GM20431 (cell line): ENCODE results near the gene EHF.

ENCODE experiments used
- in situ Hi-C: fragments of 300-500 bp; cut with MseI, MboI; formaldehyde crosslinking; loops from one replicate; pipeline ENCODE4 v1.15.0; 2020; ENCODE audit warnings: low sequenced_read_pairs; ENCODE audit not compliant: unreplicated experiment

Gene EHF

DNA sequence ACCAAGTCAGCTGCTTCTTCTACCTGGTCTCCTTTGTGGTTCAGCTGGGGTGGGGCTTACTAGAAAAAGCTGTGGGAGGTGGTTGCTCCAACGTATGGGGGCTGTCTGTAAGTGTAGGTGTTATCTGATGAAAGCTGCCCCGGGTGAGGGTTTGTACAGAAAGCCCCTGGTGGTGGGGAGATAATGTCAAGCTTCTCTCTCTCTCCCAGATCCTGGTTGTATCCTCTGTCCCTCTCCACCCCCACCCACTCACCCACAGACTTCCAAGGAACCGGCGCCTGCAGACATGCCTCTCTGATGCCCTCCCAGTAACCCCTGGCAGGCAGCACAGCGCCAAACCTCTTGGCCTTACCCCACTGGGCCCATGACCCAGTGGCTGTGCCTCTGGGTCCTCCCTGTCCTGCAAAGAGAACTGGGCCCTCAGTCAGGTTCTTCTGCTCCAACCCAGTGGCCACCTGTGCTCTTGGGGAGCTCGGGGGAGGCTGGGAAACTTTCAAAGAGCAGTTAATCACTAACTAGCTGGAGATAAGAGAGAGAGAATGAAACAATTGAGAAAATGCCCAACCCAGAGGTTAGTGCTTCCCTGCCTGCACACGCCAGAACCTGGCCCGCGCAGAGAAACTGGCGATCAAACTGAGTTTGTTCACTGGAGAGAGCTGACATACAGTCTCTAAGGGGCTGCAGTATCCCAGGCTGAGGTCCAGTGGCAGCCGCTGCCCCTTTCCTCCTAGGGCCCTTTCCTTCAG, 20.4 kb upstream of the EHF start:
- in situ Hi-C loops, result no loop called here

GRCh38 chr11:34601085-34601444, 19.8 kb upstream of the EHF start:
- in situ Hi-C loops, result no loop called here

DNA sequence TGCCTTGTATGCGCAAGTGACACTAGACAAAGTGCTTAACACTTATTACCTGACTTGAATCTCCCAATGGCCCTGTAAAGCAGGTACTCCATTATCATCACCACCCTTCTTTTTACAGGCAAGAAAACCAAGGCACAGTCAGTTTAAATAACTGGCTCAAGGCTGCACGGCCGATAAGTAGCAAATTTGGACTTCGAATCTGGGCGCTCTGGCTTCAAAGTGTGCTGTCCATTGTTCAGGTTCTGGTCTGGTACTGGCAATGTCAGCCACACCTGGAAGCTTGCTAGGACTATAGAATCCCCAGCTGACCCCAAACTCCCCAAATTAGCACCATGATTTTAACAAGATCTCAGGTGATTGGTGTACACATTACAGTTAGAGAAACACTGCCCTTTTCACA, 19.3 kb upstream of the EHF start:
- in situ Hi-C loops, result no loop called here

GRCh38 chr11:34602245-34602644, 18.6 kb upstream of the EHF start:
- in situ Hi-C loops, result no loop called here

DNA sequence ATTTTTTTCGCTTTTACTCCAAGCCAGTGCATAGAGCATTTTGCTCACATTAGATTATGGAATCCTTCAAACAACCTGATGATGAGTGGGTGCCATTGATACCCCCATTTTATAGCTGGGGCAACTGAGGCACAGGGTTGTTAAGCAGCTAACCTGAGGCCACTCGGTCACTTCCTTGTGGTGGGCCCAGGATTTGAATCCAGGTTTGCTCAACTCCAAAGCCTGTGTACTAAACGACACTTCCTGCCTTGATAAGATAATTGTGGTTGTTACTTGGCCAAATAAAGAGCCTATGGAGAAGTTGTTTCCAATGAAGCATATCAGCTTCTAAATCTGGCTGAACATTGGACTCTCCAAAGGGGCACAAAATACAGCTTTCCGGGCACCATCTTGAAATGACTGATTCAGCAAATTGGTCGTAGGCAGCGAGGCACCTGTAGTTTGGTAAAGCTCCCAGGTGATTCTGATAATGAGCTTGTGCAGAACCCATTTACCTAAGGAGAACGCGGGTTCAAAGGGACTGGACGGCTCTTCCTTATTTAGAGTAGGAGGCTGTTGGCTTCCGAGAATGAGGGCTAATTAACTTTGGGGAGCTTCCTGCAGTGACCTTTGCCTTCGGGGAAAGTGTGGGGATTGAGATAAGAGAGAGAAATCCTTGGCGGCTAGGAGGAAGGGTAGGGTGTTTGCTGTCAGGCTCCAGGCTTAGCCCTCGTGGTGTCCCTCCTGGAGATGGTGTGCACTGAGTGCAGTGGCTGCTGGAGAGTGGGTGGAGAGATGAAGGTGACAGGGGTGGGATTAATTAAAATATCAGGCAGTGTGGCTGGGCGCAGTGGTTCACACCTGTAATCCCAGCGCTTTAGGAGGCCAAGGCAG, 17.5 kb upstream of the EHF start:
- in situ Hi-C loops, result no loop called here

- in situ Hi-C loops, result no loop called here
These were observed 16.7 kb upstream of the EHF start for GRCh38 chr11:34604145-34604544.

DNA sequence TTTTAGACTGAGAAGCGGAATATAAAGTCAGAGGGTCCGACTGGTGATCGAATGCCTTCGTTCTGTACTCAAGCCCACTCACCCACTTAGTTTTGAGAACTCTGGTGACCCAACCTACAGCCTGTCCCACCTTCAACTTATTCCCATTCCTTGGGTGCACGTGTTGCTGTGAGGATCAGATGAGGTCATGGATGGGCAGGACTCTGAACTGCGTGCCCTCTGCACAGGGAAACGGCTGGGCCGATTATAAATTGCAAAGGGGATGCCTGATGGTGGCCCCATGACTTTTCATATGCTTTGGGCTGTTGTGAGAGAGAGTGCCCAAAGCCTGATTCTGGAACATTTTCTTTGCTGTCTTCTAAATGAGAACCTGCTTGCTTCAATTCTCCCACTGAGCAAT, 16.0 kb upstream of the EHF start:
- in situ Hi-C loops, result no loop called here

DNA sequence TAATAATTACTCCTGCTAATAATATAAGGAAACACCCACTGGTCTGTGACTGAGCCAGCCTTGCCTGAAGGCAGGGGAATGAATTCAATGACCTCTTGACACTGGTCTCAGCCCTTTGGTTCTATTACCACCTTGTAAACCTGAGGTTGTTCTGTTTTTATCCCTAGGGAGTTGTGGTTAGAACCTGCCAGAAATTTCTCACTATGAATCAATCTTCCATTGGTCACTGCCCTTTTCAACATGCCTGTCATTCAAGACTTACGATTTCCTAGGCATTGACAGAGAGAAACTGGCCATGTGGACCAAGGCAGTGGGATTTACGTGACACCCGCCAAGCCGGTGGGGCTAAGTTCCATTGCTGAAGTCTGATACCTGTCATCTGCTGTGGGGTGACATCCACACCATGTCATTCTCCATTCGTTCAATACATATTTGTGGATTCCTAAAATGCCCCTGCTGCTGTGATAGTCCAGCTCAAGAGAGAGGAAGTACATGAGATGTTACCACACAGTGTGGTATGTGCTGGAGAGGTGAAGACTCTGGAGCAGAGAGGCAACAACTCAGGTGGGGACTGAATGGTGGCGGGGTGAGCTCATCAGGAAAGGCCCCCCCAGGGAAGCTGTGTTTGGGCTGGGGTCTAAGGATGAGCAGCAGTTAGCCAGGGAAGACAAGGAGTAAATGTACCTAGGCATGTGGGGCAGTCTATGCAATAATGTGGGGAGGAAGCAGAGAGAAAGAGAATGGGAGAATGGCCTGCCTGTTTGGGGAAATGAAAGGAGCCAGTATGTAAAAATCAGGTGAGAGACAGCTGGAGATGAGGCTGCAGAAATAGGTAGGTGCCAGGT, 15.2 kb upstream of the EHF start:
- in situ Hi-C loops, result no loop called here

- in situ Hi-C loops, result no loop called here
These were observed 14.4 kb upstream of the EHF start for GRCh38 chr11:34606326-34607120.

GRCh38 chr11:34609187-34609751, 11.6 kb upstream of the EHF start:
- in situ Hi-C loops, result no loop called here

- in situ Hi-C loops, result no loop called here
These were observed 11.0 kb upstream of the EHF start for GRCh38 chr11:34609850-34610249.

DNA sequence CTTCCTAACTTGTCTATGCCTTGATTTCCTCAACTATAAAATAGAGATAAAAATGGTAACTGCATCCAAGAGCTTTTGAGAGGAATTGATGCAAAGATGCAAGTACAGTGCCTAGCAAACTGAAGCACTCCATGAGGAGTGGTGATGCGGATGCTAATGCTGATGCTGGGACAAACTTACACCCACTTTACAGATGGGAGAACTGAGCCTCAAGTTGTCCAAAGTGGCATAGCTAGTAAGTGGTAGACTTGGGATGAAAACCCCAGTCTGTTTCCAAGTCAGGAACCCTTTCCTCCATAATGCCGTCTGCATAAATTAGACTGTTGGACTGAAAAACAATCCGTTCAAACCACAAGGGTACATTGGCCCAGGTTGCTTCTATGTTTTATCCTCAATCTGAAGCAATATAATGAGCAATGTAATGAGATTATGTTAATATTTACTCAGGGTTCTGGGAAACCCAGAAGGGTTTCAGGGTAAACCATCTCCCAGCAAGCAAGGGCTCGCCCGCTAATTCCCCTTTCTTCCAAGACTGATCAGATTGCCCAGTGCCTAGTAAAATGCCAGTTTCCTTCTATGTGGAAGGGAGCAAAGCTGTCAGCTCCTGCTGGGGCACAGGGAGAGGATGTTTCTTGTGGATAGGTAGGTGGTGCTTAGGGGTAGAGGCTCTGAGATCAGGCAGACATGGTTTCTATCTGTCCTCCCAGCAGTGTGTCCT, 10.4 kb upstream of the EHF start:
- in situ Hi-C loops, result no loop called here

DNA sequence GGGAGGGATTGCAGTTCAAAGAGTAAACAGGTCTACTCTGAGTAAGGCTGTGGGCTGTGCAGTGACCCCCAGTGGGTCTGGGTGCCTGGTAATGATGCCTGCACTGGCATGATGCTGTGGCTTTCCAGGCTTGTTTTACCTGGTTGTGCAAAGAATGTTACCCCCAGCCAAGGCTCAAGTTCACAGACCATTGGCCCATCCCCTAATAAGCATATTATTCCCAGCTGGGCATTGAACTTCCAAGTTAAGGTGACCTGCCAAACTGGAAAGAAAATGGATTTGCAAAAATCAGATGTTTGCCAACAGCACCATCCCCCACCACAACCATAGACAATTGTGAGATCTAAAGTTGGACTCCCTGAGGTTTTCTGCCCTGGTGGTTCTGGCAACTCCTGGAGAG, 7.9 kb upstream of the EHF start:
- in situ Hi-C loops, result no loop called here

GRCh38 chr11:34613552-34614056, 7.3 kb upstream of the EHF start:
- in situ Hi-C loops, result no loop called here

DNA sequence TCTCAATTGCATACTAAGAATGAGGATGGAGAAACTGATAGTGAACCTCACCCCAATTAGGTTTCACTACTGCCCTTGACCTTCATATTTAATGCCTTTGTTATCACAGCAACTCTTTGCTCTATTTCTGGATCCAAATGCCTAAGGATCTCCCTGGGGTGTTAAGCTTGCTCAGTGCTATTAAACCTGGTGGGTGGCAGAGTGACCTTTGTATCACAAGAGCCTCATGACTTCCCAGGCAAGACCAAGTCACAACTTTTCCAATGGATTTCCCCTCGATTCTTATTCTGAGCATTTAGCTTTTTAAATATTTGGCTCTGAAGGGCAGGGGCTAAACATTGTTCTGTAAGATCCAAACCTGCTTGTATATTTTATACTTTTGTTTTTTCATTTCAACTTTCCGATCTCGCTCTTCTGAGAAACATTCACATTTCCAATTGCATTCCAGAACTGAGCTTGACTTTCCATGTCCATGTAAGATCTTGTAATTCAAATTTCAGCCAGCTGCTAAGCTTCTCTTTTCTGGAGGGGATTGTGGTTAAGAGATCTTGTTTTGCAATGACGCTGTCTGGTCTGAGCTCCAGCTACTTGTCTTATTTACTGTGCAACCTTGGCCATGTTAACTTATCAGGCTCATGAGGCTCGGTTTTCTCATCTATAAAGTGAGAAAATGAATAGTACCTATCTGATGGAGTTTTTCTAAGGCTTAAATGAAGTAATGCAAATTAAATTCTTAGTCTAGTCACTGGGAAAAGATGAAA, 6.4 kb upstream of the EHF start:
- in situ Hi-C loops, result no loop called here

DNA sequence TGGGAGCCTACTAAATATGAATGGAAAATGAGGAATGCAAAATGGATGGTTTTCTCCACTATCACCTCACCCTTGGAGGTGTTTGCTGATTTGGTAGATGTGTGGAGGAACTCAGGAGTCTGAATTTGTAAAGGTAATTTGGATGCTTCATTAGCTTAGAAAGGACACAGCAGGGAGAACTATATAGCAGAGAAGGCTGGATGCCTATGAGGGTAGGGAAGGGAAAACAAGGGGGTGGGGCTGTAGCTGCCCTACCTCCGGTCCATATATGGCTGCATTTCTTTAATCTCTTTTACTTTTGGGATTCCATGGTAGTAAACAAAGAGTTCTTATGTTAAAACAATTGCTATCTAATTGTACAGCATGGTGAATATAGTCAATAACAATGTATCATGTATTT, 4.8 kb upstream of the EHF start:
- in situ Hi-C loops, result no loop called here

DNA sequence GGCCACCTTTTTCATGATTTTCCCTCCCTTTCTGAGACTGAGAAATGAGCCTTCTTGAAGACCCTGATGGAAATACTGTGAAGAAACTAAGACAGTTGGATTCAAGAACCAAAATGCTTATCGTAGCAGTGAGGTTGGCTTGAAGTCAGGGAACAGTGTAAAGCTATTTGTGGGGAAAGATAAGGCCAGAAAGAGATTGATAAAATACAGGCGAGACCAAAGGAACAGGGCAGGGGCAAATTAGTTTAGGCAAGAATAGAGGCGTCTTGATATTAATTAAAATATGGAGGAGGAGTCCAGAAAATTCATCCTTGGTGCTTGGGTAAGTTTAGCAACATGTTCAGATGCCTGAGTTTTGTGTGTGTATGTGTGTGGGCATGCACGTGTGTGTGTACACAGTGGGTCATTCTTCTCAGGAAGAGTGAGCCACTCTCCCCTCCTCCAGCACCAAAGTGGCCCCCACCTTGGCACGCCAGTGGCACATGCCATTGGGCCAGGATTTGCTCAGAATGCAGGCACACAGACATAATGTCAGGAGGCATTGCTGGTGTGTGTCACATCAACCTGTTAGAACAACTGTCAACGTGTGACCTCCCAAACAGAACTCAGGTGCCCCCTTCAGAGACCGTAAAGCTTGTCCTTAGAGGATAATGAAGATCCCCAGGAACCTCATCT, 3.9 kb upstream of the EHF start:
- in situ Hi-C loops, result no loop called here

- in situ Hi-C loops, result no loop called here
These were observed 2.5 kb upstream of the EHF start for GRCh38 chr11:34618406-34618805.
